NCI-H69 (cell line): ENCODE results near the gene CATSPERD.
A peak's percentile ranks its signal among the peaks of the same experiment; 100 is the strongest.

Source experiments
- DNase-seq: peaks from one replicate; lab custom pipeline; 2025; lab: John Stamatoyannopoulos, UW

Gene CATSPERD

GRCh38 chr19:5719961-5720790 lies at the start of gene CATSPERD, which contains the start of gene LONP1:
CATSPERD (plus strand) TSS chr19:5720637; CDS start chr19:5720738, 101 bp downstream.
LONP1 (minus strand) TSS chr19:5720146; CDS start chr19:5720132, 14 bp downstream.
- peak; percentile 100 for DNase-seq

- no peak for DNase-seq
Measured at GRCh38 chr19:5671600-5671999, 48.8 kb upstream of the CATSPERD start.

GRCh38 chr19:5672708-5673459 lies 47.6 kb upstream of the CATSPERD start:
- no peak for DNase-seq

GRCh38 chr19:5673752-5674151 lies 46.7 kb upstream of the CATSPERD start:
- DNase-seq = no peak

GRCh38 chr19:5674714-5675113 lies 45.7 kb upstream of the CATSPERD start:
- DNase-seq = peak; percentile 57

- DNase-seq = no peak
Measured at GRCh38 chr19:5676105-5676771, 44.2 kb upstream of the CATSPERD start.

GRCh38 chr19:5676772-5677105 lies 43.7 kb upstream of the CATSPERD start:
- DNase-seq = no peak

GRCh38 chr19:5677136-5677535 lies 43.3 kb upstream of the CATSPERD start:
- no peak for DNase-seq

GRCh38 chr19:5677580-5677979 lies 42.9 kb upstream of the CATSPERD start:
- no peak for DNase-seq

- DNase-seq = no peak
Measured at GRCh38 chr19:5678071-5678718, 42.2 kb upstream of the CATSPERD start.

GRCh38 chr19:5679289-5680083 lies 41.0 kb upstream of the CATSPERD start:
- peak; percentile 54 for DNase-seq

GRCh38 chr19:5680084-5680436 lies 40.4 kb upstream of the CATSPERD start:
- peak; percentile 65 for DNase-seq

- peak; percentile 100 for DNase-seq
Measured at GRCh38 chr19:5680437-5681368, 39.7 kb upstream of the CATSPERD start, which contains the start of the genes HSD11B1L and MICOS13. HSD11B1L (plus strand) TSS chr19:5681027; CDS start chr19:5684833, 3,806 bp downstream. MICOS13 (minus strand) TSS chr19:5680516; CDS start chr19:5680486, 30 bp downstream.

GRCh38 chr19:5681391-5682106 lies 38.9 kb upstream of the CATSPERD start:
- no peak for DNase-seq

GRCh38 chr19:5682107-5682482 lies 38.3 kb upstream of the CATSPERD start:
- no peak for DNase-seq

GRCh38 chr19:5683177-5683886 lies 37.1 kb upstream of the CATSPERD start:
- no peak for DNase-seq

- DNase-seq = no peak
Measured at GRCh38 chr19:5684694-5685430, 35.6 kb upstream of the CATSPERD start.

GRCh38 chr19:5686326-5686646 lies 34.2 kb upstream of the CATSPERD start:
- DNase-seq = no peak
